Mesothelial cell of epicardium (in vitro differentiated cells): Measurements from ENCODE around the gene UFSP1. TPM values are rescaled to one million over a fixed set of nuclear protein-coding genes. Genes with fewer than 3 reads are reported as not detected.
"Not testable (repeated sequence)": the region's sequence is repeated elsewhere in the genome, so short reads cannot be mapped to it uniquely, and the experiment has no call there.

ENCODE experiments used
- DNase-seq, 2 experiments: peaks; one replicate each; pipeline ENCODE4 v3.0.0; 2021; ENCODE audit warnings: low spot score in 2 of 2; ENCODE audit not compliant: unreplicated experiment in 2 of 2
- H3K27ac Mint-ChIP-seq: 2 replicates; pipeline ENCODE4 v1.8.0; 2021; ENCODE audit warnings: mixed read lengths
- H3K27me3 Mint-ChIP-seq: 2 replicates; pipeline ENCODE4 v1.8.0; 2021; ENCODE audit warnings: low read depth, mixed read lengths
- H3K36me3 Mint-ChIP-seq: 2 replicates; pipeline ENCODE4 v1.8.0; 2021; ENCODE audit warnings: mixed read lengths
- H3K4me1 Mint-ChIP-seq: 2 replicates; pipeline ENCODE4 v1.8.0; 2021; ENCODE audit warnings: mixed read lengths
- H3K4me3 Mint-ChIP-seq: 2 replicates; pipeline ENCODE4 v1.8.0; 2021; ENCODE audit warnings: mild to moderate bottlenecking, moderate library complexity, mixed read lengths
- H3K9me3 Mint-ChIP-seq: 2 replicates; pipeline ENCODE4 v1.8.0; 2021; ENCODE audit warnings: mixed read lengths
- CTCF ChIP-seq: fragments of 200-600 bp; sonication (generic); IDR thresholded peaks from one replicate; pipeline ENCODE4 v1.5.0; 2021; ENCODE audit warnings: antibody characterized with exemption; ENCODE audit not compliant: unreplicated experiment
- total RNA-seq: library from RNA; stranded (reverse); gene quantifications from 3 replicates; pipeline ENCODE4 v1.2.1, GENCODE V29; 2021

UFSP1 gene
- total RNA-seq, 1 donor from 2014 or later: 6.0 TPM

DNA sequence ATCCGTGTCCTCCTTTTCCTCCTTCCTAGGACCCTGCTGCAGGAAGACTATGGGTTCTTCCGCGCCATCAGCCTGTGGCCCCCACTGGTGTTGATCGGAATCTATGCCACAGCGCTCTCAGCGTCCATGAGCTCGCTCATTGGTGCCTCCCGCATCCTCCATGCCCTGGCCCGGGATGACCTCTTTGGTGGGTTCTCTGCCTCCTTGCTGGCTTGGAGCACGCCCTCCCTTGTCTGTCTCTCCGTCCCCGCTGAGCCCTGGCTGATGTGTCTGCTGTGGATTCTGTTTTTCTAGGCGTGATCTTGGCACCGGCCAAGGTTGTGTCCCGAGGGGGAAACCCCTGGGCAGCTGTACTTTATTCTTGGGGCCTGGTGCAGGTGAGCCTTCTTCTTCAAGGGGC, 29.7 kb downstream of the UFSP1 start:
- Mint-ChIP-seq H3K36me3 (peaks cover 19% of the 10 kb centered on the region), H3K9me3 (no peaks in the 10 kb centered on the region), H3K4me1 (peaks cover 8% of the 10 kb centered on the region), H3K27ac (no peak overlapping the region), H3K27me3 (no peaks in the 10 kb centered on the region), H3K4me3 (no peak overlapping the region)
- TF ChIP-seq CTCF: no peak
- no peak for DNase-seq

DNA sequence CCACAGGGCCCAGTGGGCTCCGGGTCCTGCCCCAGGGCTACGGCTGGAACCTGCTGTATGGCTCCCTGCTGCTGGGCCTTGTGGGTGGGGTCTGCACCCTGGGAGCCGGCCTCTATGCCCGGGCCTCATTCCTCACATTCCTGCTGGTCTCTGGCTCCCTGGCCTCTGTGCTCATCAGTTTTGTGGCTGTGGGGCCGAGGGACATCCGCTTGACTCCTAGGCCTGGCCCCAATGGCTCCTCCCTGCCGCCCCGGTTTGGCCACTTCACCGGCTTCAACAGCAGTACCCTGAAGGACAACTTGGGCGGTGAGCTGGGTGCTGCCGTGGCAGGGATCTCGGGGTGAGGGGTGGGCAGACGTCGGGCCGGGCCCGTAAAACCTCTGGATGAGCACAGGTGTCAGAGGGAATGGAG, 32.6 kb downstream of the UFSP1 start:
- Mint-ChIP-seq H3K27ac (peak overlapping the region; percentile 53), H3K4me1 (peaks cover 15% of the 10 kb centered on the region), H3K9me3 (no peaks in the 10 kb centered on the region)

GRCh38 chr7:100855515-100855914, 34.0 kb downstream of the UFSP1 start:
- Mint-ChIP-seq H3K4me1 (peaks cover 18% of the 10 kb centered on the region), H3K4me3 (no peak overlapping the region), H3K27me3 (no peaks in the 10 kb centered on the region), H3K27ac (no peak overlapping the region), H3K36me3 (peaks cover 9% of the 10 kb centered on the region), H3K9me3 (no peaks in the 10 kb centered on the region)
- TF ChIP-seq CTCF: no peak
- DNase-seq: no peak

More for the DNA sequence above, 32.6 kb downstream of the UFSP1 start:
- Mint-ChIP-seq H3K27me3 (no peaks in the 10 kb centered on the region), H3K4me3 (no peak overlapping the region), H3K36me3 (peaks cover 15% of the 10 kb centered on the region)
- no peak for DNase-seq
- TF ChIP-seq CTCF: no peak

- H3K36me3 Mint-ChIP-seq, H3K4me3 Mint-ChIP-seq, H3K27me3 Mint-ChIP-seq, DNase-seq, H3K27ac Mint-ChIP-seq, H3K9me3 Mint-ChIP-seq: not testable (repeated sequence)
- peaks cover 18% of the 10 kb centered on the region for H3K4me1 Mint-ChIP-seq
Observed at GRCh38 chr7:100854899-100855298, 34.6 kb downstream of the UFSP1 start.

GRCh38 chr7:100854146-100854895, 35.2 kb downstream of the UFSP1 start:
- no peak overlapping the region for H3K4me3 Mint-ChIP-seq
- no peaks in the 10 kb centered on the region for H3K9me3 Mint-ChIP-seq
- H3K27me3 Mint-ChIP-seq: no peaks in the 10 kb centered on the region
- no peak for TF ChIP-seq CTCF
- H3K4me1 Mint-ChIP-seq: peaks cover 18% of the 10 kb centered on the region
- no peak overlapping the region for H3K27ac Mint-ChIP-seq
- H3K36me3 Mint-ChIP-seq: peaks cover 2% of the 10 kb centered on the region
- DNase-seq: no peak

GRCh38 chr7:100852048-100852872, 37.3 kb downstream of the UFSP1 start, which contains the start of gene SLC12A9:
Gene SLC12A9 (plus strand): TSS chr7:100852713. CDS start chr7:100854198, 1,485 bp downstream.
- peak; percentile 81 for TF ChIP-seq CTCF
- peak; percentile 81 to 93 for DNase-seq
- Mint-ChIP-seq H3K4me3 (peak within 1 kb of the TSS; percentile 80), H3K36me3 (peaks cover under 1% of the 10 kb centered on the region), H3K27ac (peak within 1 kb of the TSS; percentile 73), H3K27me3 (no peaks in the 10 kb centered on the region), H3K4me1 (peaks cover 17% of the 10 kb centered on the region), H3K9me3 (no peaks in the 10 kb centered on the region)
